Measurements from ENCODE around the gene C1S. TPM values are rescaled to one million over a fixed set of nuclear protein-coding genes. Genes with fewer than 3 reads are reported as not detected.
"Not testable (repeated sequence)": the region's sequence is repeated elsewhere in the genome, so short reads cannot be mapped to it uniquely, and the experiment has no call there.

The C1S gene
- total RNA-seq, 4 donors from 2014 or later: 25.2 to 375 (median 110) TPM

- no peak for DNase-seq
- intact Hi-C loops (cut with DNase I): no loop called here
- WGBS, 2 donors: 79 to 83% methylated on average over 1 of the region's 1 CpG
- H3K36me3 ChIP-seq: no peaks in the 10 kb centered on the region
- TF ChIP-seq CTCF (IDR thresholded peaks at IDR 0.05) (no peak), POLR2A (IDR thresholded peaks at IDR 0.05) (no peak)
- H3K4me1 ChIP-seq: peaks cover 0 to 8% (median 0%) of the 10 kb centered on the region in 3 donors
- H3K27me3 ChIP-seq: no peaks in the 10 kb centered on the region
- no peak overlapping the region for H3K4me3 ChIP-seq
- no peaks in the 10 kb centered on the region for H3K9me3 ChIP-seq
- H3K27ac ChIP-seq: no peak overlapping the region
These were observed 26.1 kb upstream of the C1S start for GRCh38 chr12:7034464-7034863.

GRCh38 chr12:7035463-7035862, 25.1 kb upstream of the C1S start:
- Histone ChIP-seq H3K27me3 (no peaks in the 10 kb centered on the region), H3K4me3 (no peak overlapping the region), H3K36me3 (no peaks in the 10 kb centered on the region), H3K27ac (no peak overlapping the region), H3K9me3 (no peaks in the 10 kb centered on the region), H3K4me1 (peaks cover 0 to 13% (median 4%) of the 10 kb centered on the region in 3 donors)
- TF ChIP-seq CTCF (IDR thresholded peaks at IDR 0.05) (no peak), POLR2A (IDR thresholded peaks at IDR 0.05) (no peak)
- intact Hi-C loops (cut with DNase I): no loop called here
- 66 to 78% methylated on average over 2 of the region's 2 CpGs for WGBS, 2 donors
- no peak for DNase-seq

GRCh38 chr12:7037411-7037810, 23.1 kb upstream of the C1S start:
- H3K27me3 ChIP-seq; H3K27ac ChIP-seq; H3K9me3 ChIP-seq; H3K4me3 ChIP-seq; intact Hi-C loops (cut with DNase I); H3K36me3 ChIP-seq; DNase-seq: not testable (repeated sequence)
- WGBS, 2 donors: no CpG with 5 or more reads among the region's 32 CpGs
- peaks cover 0 to 13% (median 4%) of the 10 kb centered on the region in 3 donors for H3K4me1 ChIP-seq

- 88 to 90% methylated on average over 15 to 21 of the region's 22 CpGs for WGBS, 2 donors
- Histone ChIP-seq H3K9me3 (no peaks in the 10 kb centered on the region), H3K36me3 (no peaks in the 10 kb centered on the region), H3K27me3 (no peaks in the 10 kb centered on the region), H3K4me1 (peaks cover 0 to 13% (median 4%) of the 10 kb centered on the region in 3 donors), H3K4me3 (no peak overlapping the region), H3K27ac (no peak overlapping the region)
- intact Hi-C loops (cut with DNase I): no loop called here
- DNase-seq: no peak
- TF ChIP-seq POLR2A (IDR thresholded peaks at IDR 0.05) (no peak), CTCF (IDR thresholded peaks at IDR 0.05) (no peak)
These were observed 21.9 kb upstream of the C1S start for GRCh38 chr12:7038591-7038990.

- 16 to 35% methylated on average over 8 to 10 of the region's 10 CpGs for WGBS, 2 donors
- peaks cover 0 to 13% (median 4%) of the 10 kb centered on the region in 3 donors for H3K4me1 ChIP-seq
- no peak overlapping the region for H3K4me3 ChIP-seq
- no peak overlapping the region for H3K27ac ChIP-seq
- H3K27me3 ChIP-seq: no peaks in the 10 kb centered on the region
- no peak for DNase-seq
- intact Hi-C loops (cut with DNase I): no loop called here
- no peaks in the 10 kb centered on the region for H3K36me3 ChIP-seq
- H3K9me3 ChIP-seq: no peaks in the 10 kb centered on the region
- TF ChIP-seq POLR2A (IDR thresholded peaks at IDR 0.05) (no peak), CTCF (IDR thresholded peaks at IDR 0.05) (no peak)
These were observed 21.1 kb upstream of the C1S start for GRCh38 chr12:7039403-7039802.

- WGBS, 2 donors: 36 to 37% methylated on average over 6 of the region's 6 CpGs
- H3K27me3 ChIP-seq: no peaks in the 10 kb centered on the region
- TF ChIP-seq POLR2A (IDR thresholded peaks at IDR 0.05) (no peak), CTCF (IDR thresholded peaks at IDR 0.05) (peak in 5 of 6 experiments; percentile 37 to 61 (median 53))
- H3K36me3 ChIP-seq: no peaks in the 10 kb centered on the region
- H3K4me1 ChIP-seq: peaks cover 0 to 17% (median 4%) of the 10 kb centered on the region in 3 donors
- H3K9me3 ChIP-seq: no peaks in the 10 kb centered on the region
- H3K4me3 ChIP-seq: no peak overlapping the region
- intact Hi-C loops (cut with DNase I): no loop called here
- no peak overlapping the region for H3K27ac ChIP-seq
- no peak for DNase-seq
These were observed 17.7 kb upstream of the C1S start for GRCh38 chr12:7042842-7043241.

Measured in esophagus squamous epithelium (tissue), 5 donors.